Measurements from ENCODE around the gene PTTG1IP. TPM values are rescaled to one million over a fixed set of nuclear protein-coding genes. Genes with fewer than 3 reads are reported as not detected.

The PTTG1IP gene
- total and polyA plus RNA-seq, 2 of the 13 experiments (the other 11 are each of a cell fraction or from before 2014, with no cell fraction given): 161 to 700 TPM

GRCh38 chr21:44890338-44890931, 16.9 kb upstream of the PTTG1IP start (continued):
- TF ChIP-seq MTA3 (CRISPR knock-in tag; IDR thresholded peaks at IDR 0.05) (no peak), UBTF (CRISPR knock-in tag; IDR thresholded peaks at IDR 0.05) (peak; percentile 25; the same call in 1 of the 2 replicates), TSC22D2 (CRISPR knock-in tag; IDR thresholded peaks at IDR 0.05; ENCODE audit: borderline replicate concordance) (no peak), ATF6 (CRISPR knock-in tag; conservative IDR thresholded peaks at IDR 0.05) (no peak), ZNF12 (CRISPR knock-in tag; IDR thresholded peaks at IDR 0.05) (no peak), RELA (CRISPR knock-in tag; IDR thresholded peaks at IDR 0.05) (no peak), ZNF691 (CRISPR knock-in tag; IDR thresholded peaks at IDR 0.05; ENCODE audit: borderline replicate concordance, low read depth) (0 out of 2 replicates have a peak, but pooled peaks have one; percentile 25), FUBP1 (CRISPR knock-in tag; IDR thresholded peaks at IDR 0.05; ENCODE audit: borderline replicate concordance) (no peak), SP2 (CRISPR knock-in tag; IDR thresholded peaks at IDR 0.05) (no peak), ZNF629 (CRISPR knock-in tag; conservative IDR thresholded peaks at IDR 0.05) (no peak), ZBTB37 (CRISPR knock-in tag; IDR thresholded peaks at IDR 0.05) (no peak), MLXIP (CRISPR knock-in tag; IDR thresholded peaks at IDR 0.05; ENCODE audit: borderline replicate concordance) (no peak), TEAD2 (CRISPR knock-in tag; IDR thresholded peaks at IDR 0.05) (no peak), SP140L (CRISPR knock-in tag; IDR thresholded peaks at IDR 0.05; ENCODE audit: borderline replicate concordance) (no peak), ZFY (CRISPR knock-in tag; IDR thresholded peaks at IDR 0.05) (peak; percentile 43; the same call in 1 of the 2 replicates), MYC (CRISPR knock-in tag; IDR thresholded peaks at IDR 0.05; ENCODE audit: borderline replicate concordance) (peak; percentile 64; the same call in 1 of the 2 replicates), NFYC (CRISPR knock-in tag; IDR thresholded peaks at IDR 0.05) (no peak), PHF20 (CRISPR knock-in tag; IDR thresholded peaks at IDR 0.05) (no peak)

Data from HepG2 (cell line).